ENCODE data around the gene ADGRG6.

The ADGRG6 gene

DNA sequence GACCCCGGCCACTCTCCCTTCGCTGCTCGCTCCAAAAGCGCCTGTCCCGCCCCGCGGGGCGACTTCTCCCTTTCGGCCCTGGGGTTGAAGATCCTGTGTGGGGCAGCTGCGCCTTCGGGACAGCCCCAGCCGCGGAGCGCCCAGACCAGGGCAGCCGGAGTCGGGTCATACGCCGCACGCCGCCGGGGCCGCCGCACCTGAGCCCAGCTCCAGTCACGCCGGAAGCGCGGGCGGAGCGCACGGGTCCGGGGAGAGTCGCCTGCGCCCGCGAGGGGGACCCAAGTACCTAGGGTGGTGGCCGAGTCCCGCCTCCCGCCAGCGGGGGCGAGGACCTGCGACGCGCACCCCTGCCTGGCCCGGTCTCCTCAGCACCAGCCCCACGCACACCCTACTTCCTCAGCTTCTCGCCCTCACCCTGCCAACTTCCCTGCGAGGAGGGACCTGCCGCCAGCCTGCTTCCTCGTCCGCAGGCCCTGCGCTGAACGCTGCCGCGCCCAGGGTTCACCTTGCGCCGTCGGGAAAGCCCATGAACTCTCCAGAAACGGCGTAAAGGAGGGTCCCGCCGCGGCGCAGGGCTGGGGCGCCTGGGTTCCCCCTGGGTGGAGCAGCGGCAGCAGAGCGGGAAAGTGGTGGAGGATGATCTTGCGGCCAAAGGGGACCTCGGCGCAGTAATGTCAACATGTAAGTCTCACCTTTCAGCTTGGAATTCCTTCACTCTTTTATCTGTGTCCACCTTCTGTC is at the start of gene ADGRG6:
TSS of gene ADGRG6 (plus strand) at position 357 of the 741 bp plus-strand sequence. CDS start at position 680, 323 bp downstream.
- in situ Hi-C loops (cut with HindIII; ENCODE audit: low sequenced_read_pairs): no loop called here
- DNase-seq (ENCODE audit: low read depth): no peak
- TF ChIP-seq, protein P1, sequence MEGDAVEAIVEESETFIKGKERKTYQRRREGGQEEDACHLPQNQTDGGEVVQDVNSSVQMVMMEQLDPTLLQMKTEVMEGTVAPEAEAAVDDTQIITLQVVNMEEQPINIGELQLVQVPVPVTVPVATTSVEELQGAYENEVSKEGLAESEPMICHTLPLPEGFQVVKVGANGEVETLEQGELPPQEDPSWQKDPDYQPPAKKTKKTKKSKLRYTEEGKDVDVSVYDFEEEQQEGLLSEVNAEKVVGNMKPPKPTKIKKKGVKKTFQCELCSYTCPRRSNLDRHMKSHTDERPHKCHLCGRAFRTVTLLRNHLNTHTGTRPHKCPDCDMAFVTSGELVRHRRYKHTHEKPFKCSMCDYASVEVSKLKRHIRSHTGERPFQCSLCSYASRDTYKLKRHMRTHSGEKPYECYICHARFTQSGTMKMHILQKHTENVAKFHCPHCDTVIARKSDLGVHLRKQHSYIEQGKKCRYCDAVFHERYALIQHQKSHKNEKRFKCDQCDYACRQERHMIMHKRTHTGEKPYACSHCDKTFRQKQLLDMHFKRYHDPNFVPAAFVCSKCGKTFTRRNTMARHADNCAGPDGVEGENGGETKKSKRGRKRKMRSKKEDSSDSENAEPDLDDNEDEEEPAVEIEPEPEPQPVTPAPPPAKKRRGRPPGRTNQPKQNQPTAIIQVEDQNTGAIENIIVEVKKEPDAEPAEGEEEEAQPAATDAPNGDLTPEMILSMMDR (IDR thresholded peaks at IDR 0.05; ENCODE audit: low read depth, low read length, missing control alignments): no peak
- H3K4me3 ChIP-seq (ENCODE audit: low read depth, low read length): peak within 1 kb of the TSS; percentile 64

DNA sequence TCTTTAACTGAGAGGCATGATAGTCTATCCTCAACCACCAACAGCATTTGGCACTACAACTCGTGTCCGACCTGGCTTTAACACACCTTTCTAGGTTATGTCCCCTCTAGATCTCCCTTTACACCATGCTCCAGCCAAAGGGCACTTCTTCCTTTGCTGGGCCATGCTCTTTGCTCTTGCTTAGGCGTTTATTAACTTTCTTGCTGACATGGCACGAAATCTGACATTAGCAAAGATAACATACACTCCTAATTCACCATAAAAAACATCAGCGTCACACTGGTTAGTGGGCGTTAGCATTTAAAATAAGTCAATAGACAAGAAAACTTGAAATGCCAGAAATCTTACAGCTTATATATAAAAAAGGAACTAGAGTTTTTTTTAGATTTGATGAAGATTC is 47.3 kb upstream of the ADGRG6 start:
- TF ChIP-seq, protein P1 (IDR thresholded peaks at IDR 0.05; ENCODE audit: low read depth, low read length, missing control alignments): no peak
- in situ Hi-C loops (cut with HindIII; ENCODE audit: low sequenced_read_pairs): no loop called here
- H3K4me3 ChIP-seq (ENCODE audit: low read depth, low read length): no peak overlapping the region
- no peak for DNase-seq (ENCODE audit: low read depth)

DNA sequence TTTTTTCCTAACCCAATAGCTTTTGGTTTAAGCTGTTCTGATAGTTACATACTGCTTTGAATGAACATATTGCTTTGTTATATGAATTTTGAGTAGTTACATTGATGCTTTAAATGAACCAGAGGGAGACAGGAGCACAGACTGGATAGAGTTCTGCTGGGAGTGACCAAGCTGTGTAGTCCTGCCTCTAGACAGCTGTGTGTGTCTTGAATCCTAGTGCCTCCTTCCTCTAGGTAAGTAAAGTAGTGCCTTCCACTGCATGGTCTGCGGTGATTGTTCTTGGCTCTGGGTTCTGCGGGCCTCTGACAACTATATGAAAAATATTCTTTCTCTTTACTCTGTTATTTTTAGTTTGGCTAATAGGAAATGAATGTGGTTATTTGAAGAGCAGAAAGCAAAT is 46.0 kb upstream of the ADGRG6 start:
- TF ChIP-seq, protein P1 (IDR thresholded peaks at IDR 0.05; ENCODE audit: low read depth, low read length, missing control alignments): no peak
- DNase-seq (ENCODE audit: low read depth): no peak
- in situ Hi-C loops (cut with HindIII; ENCODE audit: low sequenced_read_pairs): no loop called here
- H3K4me3 ChIP-seq (ENCODE audit: low read depth, low read length): no peak overlapping the region

DNA sequence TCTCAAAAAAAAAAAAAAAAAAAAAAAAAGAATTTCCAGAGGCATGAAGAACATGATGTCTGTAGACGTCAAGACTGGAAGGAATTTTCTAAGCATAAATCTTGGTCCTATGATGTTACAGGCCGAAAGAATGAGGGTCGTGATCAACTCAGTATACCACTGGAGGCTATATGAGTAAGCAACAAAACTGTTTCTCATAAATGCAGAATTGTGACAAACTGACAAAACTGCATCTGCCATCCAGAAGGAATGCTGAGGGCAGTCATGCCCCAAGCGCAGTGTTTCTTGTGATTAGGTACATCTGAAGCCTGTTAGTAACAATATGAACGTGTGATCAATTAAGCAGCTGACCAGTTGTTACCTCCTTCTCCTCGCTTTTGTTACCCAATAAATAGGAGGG is 43.5 kb upstream of the ADGRG6 start:
- TF ChIP-seq, protein P1 (IDR thresholded peaks at IDR 0.05; ENCODE audit: low read depth, low read length, missing control alignments): no peak
- no peak overlapping the region for H3K4me3 ChIP-seq (ENCODE audit: low read depth, low read length)
- in situ Hi-C loops (cut with HindIII; ENCODE audit: low sequenced_read_pairs): no loop called here
- no peak for DNase-seq (ENCODE audit: low read depth)

DNA sequence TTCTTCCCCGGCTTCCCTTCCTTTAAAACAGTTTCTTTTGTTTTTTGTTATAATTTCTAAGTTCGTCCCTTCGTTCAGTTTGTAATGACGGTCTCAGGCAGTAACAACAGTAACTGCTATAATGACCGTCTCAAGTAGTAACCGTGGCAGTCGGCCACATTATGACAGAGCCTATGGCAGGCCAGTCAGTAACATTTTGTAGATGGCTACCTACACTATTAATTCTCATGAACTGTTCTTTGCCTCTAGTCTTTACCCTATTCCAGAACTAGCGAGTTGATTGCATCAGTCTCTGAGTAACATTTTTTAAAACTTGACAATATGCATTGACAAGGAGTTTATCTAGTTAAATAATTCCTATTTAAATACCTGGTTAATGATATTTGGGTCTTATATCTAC is 43.0 kb upstream of the ADGRG6 start:
- TF ChIP-seq, protein P1 (IDR thresholded peaks at IDR 0.05; ENCODE audit: low read depth, low read length, missing control alignments): no peak
- no peak for DNase-seq (ENCODE audit: low read depth)

DNA sequence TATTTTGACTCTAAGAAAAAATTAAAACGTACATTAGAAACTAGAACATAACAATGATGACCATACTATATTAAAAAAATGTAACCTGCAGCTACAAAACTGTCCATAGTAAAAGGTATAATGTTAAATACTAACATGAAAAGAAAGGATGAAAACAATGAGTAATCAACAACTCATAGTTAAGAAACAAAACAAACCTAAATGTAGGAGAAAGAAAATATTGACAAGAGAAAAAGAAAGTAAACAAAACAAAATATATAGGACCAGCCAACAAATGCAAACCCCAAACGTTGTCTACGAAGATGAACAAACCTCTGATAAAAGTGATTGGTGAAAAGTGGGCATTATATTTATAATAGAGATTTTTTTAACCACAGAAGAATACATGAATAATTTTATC is 41.1 kb upstream of the ADGRG6 start:
- TF ChIP-seq, protein P1 (IDR thresholded peaks at IDR 0.05; ENCODE audit: low read depth, low read length, missing control alignments): no peak
- no peak for DNase-seq (ENCODE audit: low read depth)
- H3K4me3 ChIP-seq (ENCODE audit: low read depth, low read length): no peak overlapping the region
- in situ Hi-C loops (cut with HindIII; ENCODE audit: low sequenced_read_pairs): no loop called here

More for the DNA sequence above, 43.0 kb upstream of the ADGRG6 start:
- in situ Hi-C loops (cut with HindIII; ENCODE audit: low sequenced_read_pairs): no loop called here
- H3K4me3 ChIP-seq (ENCODE audit: low read depth, low read length): no peak overlapping the region

All from astrocyte of the cerebellum (primary cell).